ENCODE measurements around the gene TPRA1.
"Not testable (repeated sequence)": the region's sequence is repeated elsewhere in the genome, so short reads cannot be mapped to it uniquely, and the experiment has no call there.

The TPRA1 gene

DNA sequence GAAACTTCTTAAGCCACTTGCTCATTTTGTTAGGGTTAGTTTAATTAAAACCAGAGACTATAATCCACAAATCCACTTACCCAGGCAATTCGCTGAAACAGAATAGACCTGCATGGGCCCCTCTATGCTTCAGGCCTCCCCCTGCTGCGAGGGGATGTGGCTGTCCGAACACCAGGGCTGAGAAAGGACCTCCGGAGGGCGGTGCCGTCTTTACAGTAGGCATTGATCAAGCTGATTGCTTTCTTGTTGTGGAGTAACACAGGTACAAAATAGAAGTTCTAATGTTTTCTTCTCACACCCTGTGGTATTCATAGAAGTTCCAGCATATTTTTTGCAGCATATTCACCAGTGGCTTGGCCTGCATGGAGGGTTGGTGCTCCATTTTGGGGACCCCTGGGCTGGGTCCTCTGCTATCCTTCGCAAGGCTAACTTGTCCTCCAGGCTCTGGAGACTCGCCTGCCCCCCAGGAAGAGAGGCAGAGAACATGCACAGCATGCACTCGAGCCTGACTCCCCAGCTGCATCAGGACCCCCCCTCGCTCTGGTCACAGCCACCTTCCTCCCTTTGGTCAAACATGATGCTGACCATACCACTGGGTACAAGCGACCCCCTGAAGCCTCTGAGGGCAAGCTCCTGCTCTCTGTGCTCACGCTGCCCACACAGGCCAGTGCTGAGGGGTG lies 55.3 kb downstream of the TPRA1 start:
- DNase-seq, result no peak

DNA sequence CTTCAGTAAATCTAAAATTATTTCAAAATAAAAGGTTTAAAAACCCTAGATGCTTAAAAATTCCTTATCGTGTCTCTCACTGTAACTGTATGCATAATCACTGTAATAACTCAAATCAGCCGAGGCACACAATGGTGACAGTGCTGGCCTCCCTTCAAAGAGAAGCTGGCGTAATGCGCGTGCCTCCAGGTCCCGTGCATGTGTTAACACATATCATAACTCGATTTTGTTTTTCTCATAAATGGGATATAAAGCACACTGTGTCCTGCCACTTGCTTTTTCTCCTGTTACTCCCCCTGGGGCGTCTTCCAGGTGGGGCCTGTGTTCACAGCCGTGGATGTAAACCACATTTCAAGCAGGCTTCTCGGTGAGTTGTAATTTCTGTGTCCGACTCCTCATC lies 56.0 kb downstream of the TPRA1 start:
- no peak for DNase-seq

DNA sequence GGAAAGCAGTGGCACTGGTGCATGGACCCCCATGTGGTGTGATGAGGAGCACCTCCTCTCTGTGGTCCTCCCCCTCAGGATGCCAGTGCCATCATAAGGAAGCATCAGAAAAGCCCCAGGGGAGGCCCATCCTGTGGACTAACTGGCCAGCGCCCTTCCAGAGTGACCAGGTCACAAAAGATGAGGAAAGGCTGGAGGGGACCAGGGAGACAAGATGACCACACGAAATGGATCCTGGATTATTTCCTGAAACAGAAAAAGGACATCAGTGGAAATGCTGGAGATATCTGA lies 56.4 kb downstream of the TPRA1 start:
- DNase-seq, result no peak

DNA sequence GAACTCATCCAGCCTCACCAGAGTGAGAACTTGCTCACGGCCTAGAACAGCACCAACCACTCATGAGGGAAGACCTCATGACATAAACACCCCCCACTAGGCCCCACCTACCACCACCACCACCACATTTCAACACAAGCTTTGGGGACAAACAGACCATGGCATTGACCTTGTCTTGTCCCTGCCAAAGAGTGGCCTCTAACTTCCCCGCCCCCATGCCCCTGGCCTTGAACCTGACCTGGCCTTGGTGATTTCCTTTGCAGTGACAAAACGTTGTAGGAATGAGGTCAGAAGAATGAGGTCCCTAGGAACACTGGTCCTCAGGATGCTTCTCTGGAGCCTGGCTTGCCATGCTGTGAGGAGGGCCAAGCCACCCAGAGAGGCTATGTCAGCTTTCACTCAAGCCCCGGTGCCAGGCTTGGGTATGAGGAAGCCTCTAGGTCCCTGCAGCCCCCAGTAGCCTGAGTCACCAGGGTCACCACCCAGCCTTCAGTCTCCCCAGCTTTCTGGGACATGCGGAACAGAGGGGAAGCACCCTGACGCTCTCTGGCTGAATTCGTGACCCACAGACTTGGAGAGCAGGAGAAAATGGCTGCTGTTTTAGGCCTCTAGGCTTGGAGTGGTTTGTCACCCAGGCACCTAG lies 57.9 kb downstream of the TPRA1 start:
- DNase-seq, result no peak

DNA sequence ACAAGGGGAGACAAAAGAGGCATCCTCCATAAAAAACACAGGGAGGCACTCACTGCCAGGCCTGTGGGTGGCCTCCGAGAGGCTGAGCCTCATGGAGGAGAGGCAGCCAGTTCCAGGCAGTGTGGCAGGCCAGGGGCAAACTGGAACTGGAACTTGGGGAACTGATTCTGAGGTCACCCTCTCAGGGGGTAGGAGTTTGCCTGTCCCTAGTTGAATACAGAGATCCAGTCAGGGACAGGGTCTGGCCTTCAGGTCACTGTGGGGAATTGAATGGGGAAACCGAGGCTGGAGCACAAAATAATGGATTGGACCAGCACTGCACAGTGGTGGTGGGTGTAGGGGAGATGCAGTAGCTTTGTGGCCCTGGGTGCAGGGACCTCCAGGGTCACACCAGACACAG lies 58.7 kb downstream of the TPRA1 start:
- no peak for DNase-seq

DNA sequence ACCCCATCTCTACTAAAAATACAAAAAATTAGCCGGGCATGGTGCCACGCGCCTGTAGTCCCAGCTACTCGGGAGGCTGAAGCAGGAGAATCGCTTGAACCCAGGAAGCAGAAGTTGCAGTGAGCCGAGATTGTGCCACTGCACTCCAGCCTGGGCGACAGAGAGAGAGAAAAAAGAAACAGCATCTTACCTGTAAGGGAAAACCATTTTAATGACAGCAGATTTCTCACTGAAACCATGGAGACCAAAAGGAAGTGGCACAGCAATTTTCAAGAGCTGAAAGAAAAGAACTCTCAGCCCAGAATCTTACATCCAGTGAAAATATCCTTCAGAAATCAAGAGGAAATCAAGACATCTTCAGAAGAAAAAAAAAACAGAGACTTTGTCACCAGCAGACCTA lies 59.7 kb downstream of the TPRA1 start:
- not testable (repeated sequence) for DNase-seq

DNA sequence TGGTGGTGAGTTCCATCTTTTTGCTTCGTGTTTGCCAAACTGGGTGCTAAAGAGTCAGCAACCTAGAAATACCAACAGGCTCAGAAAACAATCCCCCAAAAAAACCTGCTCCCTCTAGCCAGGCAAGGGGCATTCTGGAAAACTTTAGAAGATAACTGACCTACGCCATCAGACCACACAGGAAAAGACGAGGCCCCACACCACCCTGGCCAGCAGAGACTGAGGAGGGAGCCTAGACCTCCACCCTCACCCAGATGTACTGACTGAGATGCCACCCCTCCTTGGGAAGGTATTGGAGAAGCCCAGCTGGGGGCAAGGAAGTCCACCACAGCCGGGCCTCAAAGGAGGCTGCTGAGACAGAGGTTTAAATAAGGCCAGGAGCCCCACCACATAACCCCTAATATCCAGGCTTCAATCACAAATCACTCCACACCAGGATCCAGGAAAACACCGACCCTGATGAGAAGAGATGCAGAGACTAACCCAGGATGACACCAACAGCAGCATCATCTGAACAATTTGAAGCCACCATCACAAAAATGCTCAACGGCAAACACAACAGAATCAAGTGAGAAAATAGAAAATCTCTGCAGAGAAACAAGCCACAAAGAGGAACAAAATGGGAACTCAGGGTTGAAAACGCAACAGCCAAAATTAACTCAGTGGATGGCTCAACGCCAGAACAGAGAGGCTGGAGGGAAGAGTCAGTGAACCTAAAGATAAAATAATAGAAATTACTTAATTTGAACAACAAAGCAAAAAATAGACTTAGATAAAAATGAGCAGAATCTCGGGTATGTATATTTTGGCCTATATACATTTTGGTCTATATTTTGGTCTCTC lies 61.0 kb downstream of the TPRA1 start:
- DNase-seq, result no peak

DNA sequence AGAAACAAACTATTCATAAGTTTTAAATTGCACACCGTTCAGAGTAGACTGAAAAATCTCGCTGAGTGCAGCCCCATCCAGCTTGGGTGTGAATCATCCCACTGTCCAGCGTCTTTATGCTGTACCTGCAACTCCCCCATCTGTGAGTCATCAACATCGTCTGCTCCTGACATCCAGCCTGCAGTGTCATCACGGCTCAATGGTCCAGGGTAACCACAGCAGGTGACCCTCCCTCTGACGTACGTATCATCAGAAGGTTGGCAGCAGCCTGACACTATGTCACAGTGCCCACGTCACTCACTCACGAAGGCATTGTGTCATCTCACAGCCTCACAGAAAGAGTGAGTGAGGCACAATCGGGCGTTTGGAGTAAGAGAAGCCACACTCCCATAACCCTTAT lies 65.2 kb downstream of the TPRA1 start:
- DNase-seq, result no peak

DNA sequence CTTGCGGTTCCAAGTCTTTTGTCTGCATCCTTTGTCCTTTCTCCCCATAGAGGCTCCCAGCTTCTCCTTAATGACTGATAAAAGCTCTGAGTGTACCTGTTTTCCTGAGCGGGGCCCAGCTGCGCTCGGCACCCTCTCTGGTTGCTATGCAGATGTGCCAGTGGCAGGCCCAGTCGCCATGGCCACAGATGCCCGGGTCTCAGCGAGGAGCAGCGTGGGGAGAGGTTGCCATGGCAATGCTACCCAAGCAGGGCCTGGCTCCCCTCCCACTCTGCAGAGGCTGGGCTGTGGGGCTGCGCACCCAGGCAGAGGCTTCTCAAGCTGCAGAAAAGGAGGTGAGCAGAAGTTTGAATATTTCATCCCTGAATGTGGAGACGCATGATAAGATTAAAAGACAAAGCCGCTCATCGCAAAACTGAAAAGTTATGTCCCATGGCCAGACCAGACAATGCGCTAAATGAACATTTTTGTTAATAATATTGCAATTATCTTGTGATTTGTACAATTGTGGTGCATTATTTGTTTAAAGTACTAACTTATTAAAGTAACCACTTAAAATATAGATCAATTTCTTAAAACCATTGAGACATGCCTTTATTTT lies 66.1 kb downstream of the TPRA1 start:
- no peak for DNase-seq

Measured in AML-193 (cell line).